GM18909 (cell line): Measurements from ENCODE around the gene TLX3.
"Not testable (repeated sequence)": the region's sequence is repeated elsewhere in the genome, so short reads cannot be mapped to it uniquely, and the experiment has no call there.

Source experiments
- ATAC-seq: cut with Tn5 transposase; IDR thresholded peaks from one replicate; pipeline ENCODE4 v1.9.1; 2021; ENCODE audit warnings: mild to moderate bottlenecking; ENCODE audit not compliant: unreplicated experiment, poor library complexity

Gene TLX3

DNA sequence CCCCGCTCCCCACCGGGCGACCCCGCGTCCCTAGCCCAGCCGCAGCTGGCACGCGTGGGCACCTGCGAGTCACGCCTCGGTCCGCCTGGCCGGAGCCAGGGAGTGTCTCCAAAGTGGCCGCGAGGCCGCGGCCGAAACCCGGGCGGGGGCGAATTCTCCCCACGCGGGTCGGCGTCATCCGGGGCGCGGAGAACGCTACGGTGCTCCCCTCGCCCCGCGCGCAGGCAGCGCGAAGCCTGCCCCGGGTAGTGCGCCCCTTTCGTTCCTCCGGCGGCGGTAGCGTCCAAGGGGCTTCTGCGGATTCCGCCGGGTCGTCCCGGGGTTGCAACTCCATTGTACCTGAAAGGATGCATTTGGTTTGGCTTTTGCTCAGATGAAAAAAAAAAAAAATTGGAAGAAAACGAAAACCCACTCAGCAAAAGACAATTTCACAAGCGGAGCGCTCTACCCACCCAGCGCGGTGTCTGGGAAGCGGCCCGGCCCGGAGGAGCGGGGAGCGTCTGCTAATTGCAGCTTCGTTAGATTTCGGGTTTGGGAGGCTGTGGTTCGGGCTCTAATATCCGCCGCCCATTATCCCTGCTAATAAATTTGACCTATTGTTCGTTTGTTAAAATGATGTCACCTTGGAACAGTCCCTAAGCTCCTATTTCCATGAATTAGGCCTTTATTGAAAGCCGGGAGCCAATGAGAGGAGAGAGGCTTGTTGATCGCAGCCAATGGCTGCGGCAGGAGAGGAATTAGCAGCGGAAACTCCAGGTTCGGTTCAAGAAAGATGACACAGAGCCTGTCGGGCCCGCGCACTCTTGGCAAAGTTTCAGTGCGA is at the start of gene TLX3:
Gene TLX3, plus strand, starts transcription at position 796 of the 823 bp plus-strand sequence. CDS start 118 bp downstream, outside the sequence.
- no peak for ATAC-seq

DNA sequence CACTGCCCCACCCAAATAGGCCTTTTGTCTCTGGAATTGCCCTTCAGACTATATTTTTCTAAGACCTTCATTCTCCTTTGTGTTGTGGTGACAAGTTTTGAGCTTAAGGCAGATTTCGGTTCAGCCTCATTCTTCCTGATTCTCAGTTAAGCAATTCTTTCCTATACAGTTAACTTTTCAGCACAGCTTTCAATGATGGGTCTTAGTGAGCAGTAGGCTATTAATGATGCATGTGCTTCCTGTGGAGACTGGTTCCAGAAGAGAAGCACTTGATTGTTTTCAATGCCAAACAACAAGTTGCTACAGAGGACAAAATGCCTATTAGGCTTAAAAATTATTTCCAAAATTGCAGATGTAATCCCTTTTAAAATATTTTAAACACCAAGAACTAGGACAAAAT is 47.7 kb upstream of the TLX3 start:
- ATAC-seq = no peak

GRCh38 chr5:171261904-171262303 is 47.1 kb upstream of the TLX3 start:
- ATAC-seq = no peak

GRCh38 chr5:171263181-171263580 is 45.9 kb upstream of the TLX3 start:
- no peak for ATAC-seq

GRCh38 chr5:171264843-171265242 is 44.2 kb upstream of the TLX3 start:
- ATAC-seq = no peak

DNA sequence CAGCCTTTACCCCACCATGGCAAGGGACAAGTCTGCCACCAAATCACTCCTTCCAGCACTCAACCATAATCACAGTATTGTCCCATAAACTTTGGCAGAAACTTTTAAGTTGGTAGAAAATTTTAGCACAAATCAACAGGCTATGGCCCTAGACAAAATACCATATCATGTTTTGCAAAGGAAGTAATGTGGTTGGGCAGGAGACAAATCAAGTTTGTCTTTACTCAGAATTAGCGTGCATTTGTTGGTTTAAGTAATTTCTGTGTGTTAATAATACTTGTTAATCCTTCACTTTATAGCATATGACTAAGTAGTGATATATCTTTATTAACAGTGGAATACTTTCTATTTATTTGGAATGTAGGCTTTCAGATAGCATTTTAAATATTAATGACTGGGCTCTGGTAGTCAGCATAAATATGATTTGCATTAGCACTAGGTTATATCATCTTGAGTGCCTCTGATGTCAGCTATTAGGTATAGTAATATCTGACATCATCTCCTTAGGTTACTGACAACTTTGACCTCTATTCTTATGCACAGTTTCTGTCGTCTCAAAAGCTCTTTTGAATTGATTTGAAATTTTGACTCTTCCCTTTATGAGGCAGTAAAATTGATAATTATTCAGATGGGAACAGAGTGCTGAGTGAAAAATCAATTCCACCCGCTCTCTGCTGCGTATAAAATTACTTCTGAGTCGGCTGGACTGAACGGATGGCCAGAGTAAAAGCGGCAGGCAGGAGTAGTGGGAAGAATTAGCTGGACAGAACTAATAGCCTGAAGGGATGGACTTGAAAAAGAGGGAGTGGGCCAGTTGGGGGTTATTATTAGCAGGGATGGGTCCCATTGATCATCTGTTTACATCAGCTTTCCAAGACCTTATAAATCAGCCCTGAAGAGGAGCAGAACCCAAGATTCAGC is 40.1 kb upstream of the TLX3 start:
- no peak for ATAC-seq

DNA sequence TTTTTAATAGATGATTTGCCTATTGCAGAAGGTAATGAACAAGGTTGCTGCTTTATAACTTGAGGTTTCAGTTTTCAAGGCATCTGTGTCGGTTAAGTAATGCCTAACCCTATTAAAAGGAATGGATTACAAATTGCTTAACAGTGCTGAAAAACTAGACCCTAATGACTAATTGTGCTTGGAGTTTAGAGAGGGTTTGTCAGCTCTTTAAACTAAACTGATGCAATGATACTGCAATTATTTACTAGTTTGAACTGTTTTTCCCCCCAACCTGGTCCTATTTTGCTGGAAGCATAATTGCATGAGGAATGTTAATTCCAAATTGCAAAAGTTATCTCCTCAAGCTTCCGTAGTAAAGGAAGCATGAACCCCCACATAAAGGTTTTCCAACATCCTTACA is 39.3 kb upstream of the TLX3 start:
- ATAC-seq = no peak

DNA sequence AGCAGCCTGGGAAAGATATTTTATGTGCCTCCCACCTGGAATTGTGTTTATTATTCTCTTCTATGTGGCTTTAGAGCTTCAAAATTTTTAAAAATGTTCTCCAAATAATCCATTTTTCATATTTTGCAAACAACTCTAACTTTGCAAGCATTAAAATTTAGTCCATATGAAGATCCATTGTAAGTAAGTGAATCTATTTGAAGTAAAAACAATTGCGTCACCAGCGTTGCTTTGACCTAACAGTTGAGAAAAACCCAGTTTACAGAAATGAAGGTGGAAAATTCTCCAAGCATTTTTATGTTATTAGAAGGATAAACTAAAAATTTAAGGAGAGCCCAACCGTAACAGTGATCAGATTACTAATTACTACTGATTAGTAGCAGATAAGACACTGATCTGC is 38.9 kb upstream of the TLX3 start:
- no peak for ATAC-seq

GRCh38 chr5:171271798-171272197 is 37.2 kb upstream of the TLX3 start:
- ATAC-seq = no peak

GRCh38 chr5:171272996-171273970 is 35.8 kb upstream of the TLX3 start:
- ATAC-seq = no peak

DNA sequence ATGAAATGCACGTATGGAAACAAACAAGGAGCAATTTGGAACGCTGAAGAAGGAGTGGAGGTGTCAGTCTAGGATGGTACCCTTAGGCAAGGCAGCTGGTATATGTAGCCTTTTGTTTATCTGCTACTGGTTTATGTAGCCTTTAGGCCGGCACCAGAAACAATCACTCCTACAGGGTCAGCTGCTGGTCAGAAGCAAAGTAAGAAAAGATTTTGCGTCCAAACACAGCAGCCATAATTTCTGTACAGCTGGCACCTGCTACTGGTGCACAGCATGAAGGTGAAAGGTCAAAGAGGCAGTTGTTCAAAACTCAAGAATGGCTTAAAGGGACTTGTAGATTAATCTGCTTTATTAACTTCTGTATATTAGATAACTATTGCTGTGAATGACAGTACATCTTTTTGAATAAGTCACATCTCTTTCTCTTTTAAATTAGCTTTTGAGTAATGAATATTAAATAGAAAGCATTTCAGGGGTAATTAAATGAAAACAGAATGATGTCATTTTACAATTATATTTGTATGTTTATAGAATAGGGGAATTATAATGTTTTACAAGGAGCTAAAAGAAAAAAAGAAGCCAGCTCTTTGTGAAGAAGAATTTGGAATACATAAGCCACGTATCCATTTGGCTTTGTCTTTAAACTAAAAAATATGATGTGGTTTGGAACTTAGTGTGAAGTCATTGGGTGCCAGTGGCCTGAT is 33.1 kb upstream of the TLX3 start:
- ATAC-seq = no peak

GRCh38 chr5:171283753-171284152 is 25.3 kb upstream of the TLX3 start:
- ATAC-seq = no peak

GRCh38 chr5:171285465-171285864 is 23.6 kb upstream of the TLX3 start:
- no peak for ATAC-seq

DNA sequence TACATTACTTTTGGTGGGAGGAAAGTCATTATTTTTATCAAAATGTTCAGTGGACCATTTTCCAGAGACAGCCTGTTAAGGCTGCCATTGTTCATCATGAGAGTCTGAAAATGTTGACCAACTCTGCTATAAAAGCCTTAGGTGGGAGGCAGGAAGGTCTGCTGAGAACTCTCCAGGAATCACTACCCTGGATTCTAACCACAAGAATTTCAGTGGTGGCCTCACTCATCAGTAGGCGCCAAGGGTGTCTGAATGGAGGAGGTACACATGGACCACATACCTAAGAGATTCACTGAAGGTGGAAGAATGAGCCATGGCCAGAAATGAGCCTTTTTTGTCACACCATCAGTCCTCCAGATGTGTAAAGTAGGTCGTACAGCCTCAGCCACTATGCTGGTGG is 21.0 kb upstream of the TLX3 start:
- no peak for ATAC-seq

DNA sequence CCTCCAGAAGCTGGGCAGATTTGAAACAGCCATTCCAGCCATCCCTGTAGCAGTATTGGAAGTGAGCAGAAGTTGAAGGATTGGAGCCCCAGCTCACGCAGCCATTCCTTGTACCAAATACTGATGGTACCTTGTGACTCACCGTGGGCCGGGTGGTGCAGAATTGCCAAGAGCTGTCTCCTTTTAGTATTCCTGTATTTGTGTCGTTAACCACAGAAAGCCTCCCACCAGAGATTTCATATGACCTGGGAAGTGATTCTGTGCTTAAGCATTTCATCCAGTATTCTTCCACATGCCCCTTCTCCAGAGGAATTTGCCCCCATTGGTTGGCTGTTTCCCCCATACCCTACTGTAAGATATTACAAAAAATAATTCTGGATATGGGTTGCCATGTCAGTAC is 17.7 kb upstream of the TLX3 start:
- no peak for ATAC-seq

DNA sequence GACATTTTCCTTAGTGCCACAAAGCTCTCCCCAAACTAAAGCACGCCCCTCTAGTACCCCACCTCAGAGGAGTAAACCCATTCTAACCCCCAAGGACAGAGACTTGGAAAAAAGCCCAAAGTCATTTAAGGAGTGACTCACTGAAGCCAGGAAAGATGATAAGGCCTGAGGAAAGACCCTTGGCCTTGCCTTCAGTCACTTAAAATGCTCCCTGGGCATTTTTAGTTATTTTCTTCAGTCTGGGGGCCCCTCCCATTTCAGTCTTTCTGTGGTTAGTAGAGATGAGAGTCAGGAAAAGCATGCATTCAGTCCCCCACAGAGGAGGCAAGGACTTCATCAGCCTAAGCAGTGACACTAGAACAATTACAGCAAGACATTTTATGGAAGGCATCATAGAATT is 13.7 kb upstream of the TLX3 start:
- ATAC-seq = no peak

DNA sequence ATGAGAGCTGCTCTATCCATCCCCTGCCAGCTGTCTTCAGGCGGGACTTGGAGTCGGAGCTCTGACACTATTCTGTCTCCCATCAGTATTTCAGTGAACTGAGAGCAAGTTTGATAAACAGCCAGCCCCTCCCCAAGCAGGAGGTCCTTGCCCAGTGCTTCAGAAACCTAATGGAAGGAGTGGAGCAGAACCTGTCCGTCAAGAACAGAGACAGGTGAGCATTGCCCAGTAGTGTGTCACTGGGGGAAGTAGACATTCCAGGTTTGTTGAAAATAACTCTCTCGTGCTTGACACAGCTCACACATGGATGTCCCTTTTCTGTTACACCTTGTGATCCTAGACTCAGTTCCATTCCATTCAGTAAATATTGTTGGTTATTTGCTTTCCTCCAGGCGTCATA is 13.2 kb upstream of the TLX3 start:
- no peak for ATAC-seq

- ATAC-seq = not testable (repeated sequence)
Measured at GRCh38 chr5:171297941-171298340, 11.1 kb upstream of the TLX3 start.

DNA sequence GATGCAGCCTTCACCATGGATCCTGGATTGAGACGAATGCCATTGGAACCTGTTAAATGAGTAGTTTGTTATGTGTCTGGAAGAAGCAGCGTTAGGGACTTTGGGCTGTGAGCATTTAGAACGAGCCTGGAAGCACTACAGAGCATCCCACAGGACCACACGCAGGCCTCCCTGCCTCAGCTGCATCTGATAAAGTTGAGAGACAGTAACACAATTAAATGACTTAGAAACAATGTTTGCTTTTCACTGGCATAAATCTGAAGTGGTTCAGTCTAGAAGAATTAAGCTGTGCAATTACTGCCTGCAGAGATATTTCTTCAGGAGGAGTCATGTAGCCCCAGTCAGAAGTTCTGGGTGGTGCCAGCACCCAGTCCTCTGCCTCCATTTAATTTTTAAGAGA is 9.8 kb upstream of the TLX3 start:
- ATAC-seq = no peak

- no peak for ATAC-seq
Measured at GRCh38 chr5:171299851-171300250, 9.2 kb upstream of the TLX3 start.
